H1 (cell line): ENCODE data around the gene RTP2. TPM values are rescaled to one million over a fixed set of nuclear protein-coding genes. Genes with fewer than 3 reads are reported as not detected.

Source experiments
- CBX8 ChIP-seq: fragments of 300-800, 300-1000 bp; sonication (generic); IDR thresholded peaks from 2 replicates; pipeline ENCODE4 v1.7.1; 2016; ENCODE audit warnings: low read depth, low read length, borderline replicate concordance
- CHD2 ChIP-seq: IDR thresholded peaks from 2 replicates; pipeline ENCODE4 v1.6.1; 2012; ENCODE audit warnings: low read length, improper control_type of control experiment
- CTBP2 ChIP-seq: IDR thresholded peaks from 2 replicates; pipeline ENCODE4 v1.7.0; 2011; ENCODE audit warnings: borderline replicate concordance, mild to moderate bottlenecking, moderate library complexity, mixed read lengths, low read length; ENCODE audit not compliant: insufficient read depth, insufficient read length
- MAX ChIP-seq: IDR thresholded peaks from 2 replicates; pipeline ENCODE4 v1.6.1; 2012; ENCODE audit warnings: inconsistent platforms
- PHF8 ChIP-seq: fragments of 200-600 bp; sonication (generic); conservative IDR thresholded peaks from 2 replicates; pipeline ENCODE4 v1.7.1; 2012; ENCODE audit warnings: low read depth, mild to moderate bottlenecking, inconsistent platforms, low read length, moderate library complexity
- polyA plus RNA-seq, 7 experiments: library from polyadenylated mRNA; depleted of rRNA in 3 of 7; stranded (reverse) in 5 of 7; unstranded in 2 of 7; fragments of >200 nt in 5 of 7; fragments of 200-250 nt in 2 of 7; gene quantifications; 1 replicate in 5 of 7; 2 replicates in 1 of 7; 4 replicates in 1 of 7; pipeline versions ENCODE4 v1.2.1 to v1.2.3, GENCODE V29; 2011 to 2013; ENCODE audit warnings: missing spikeins in 2 of 7, mixed read lengths in 2 of 7
- total RNA-seq: library from RNA; stranded (reverse); fragmentation: NEBNext Ultra II Directional; extraction: Animal tissue kit (Norgen Biotek cat#: 25700); gene quantifications from 2 replicates; pipeline ENCODE4 v1.2.1, GENCODE V29; 2021

RTP2 gene
- total and polyA plus RNA-seq, 2 of the 8 experiments (the other 6 are each of a cell fraction or from before 2014, with no cell fraction given) = not detected

- 0 out of 2 replicates have a peak, but pooled peaks have one; percentile 11 for TF ChIP-seq PHF8
- no peak for TF ChIP-seq CBX8
- TF ChIP-seq CHD2 = no peak
- TF ChIP-seq MAX = 0 out of 2 replicates have a peak, but pooled peaks have one; percentile 27
- TF ChIP-seq CTBP2 = no peak
Observed at GRCh38 chr3:187744169-187745151, 42.1 kb upstream of the RTP2 start (continued).
